HG03520 (cell line): ENCODE measurements around the gene HMGN5.

Source experiments
- ATAC-seq: cut with Tn5 transposase; IDR thresholded peaks from one replicate; pipeline ENCODE4 v1.9.1; 2021; ENCODE audit warnings: mild to moderate bottlenecking, moderate library complexity; ENCODE audit not compliant: unreplicated experiment

HMGN5 gene, protein sequence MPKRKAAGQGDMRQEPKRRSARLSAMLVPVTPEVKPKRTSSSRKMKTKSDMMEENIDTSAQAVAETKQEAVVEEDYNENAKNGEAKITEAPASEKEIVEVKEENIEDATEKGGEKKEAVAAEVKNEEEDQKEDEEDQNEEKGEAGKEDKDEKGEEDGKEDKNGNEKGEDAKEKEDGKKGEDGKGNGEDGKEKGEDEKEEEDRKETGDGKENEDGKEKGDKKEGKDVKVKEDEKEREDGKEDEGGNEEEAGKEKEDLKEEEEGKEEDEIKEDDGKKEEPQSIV

DNA sequence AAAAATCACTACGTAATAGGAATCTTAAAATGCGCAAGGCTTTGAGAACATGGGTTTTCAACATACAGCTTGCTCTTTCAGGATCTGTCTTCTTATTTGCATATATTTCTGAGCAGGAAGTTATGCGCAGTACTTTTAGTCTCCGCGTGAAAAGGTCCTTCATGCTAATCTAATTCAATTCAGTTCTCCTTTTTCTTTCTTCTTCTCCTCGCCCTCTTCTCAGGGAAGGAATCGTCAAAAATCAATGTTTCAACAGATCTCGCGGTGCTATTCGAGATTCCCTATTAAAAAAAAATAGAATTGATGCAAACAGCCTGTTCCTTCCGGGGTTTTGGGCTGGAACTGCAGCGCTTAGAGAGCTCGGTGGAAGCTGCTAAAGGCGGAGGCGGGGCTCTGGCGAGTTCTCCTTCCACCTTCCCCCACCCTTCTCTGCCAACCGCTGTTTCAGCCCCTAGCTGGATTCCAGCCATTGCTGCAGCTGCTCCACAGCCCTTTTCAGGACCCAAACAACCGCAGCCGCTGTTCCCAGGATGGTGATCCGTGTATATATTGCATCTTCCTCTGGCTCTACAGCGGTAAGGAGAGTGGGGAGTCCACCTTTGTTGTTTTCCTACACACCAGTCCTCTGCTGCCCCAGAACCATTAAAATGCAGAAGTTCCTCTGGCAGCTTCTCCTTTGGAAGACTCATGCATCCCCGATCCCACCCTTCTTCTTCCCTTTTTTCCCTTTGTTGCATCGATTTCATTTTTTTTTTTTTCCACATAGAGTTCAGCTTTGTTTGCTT, at the start of gene HMGN5, which contains the start of gene SH3BGRL:
TSS of gene HMGN5 (minus strand) at position 243 of the 785 bp plus-strand sequence. CDS start 80,364 bp downstream, outside the sequence.
TSS of gene SH3BGRL (plus strand) at position 432 of the 785 bp plus-strand sequence. CDS start at position 531, 99 bp downstream.
- peak; percentile 92 for ATAC-seq

DNA sequence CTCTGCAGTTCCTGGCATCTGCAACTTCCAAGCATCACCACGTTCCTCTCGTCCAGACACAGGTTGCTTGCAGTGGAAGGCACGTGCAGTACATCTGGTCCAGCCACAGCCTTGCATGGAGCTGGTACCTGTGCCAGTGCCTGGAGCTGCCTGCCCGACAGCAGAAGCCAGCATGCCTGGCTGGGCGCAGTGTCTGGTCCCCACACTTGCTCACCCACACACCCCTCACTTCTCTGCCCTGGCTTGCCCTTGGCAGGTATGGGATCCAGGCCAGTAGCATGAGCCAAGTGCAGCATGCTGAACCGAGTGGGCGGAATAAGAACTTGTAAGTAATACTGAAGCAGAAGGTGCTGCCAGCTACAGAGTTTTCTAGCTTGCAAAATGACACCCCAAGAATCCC, 40.0 kb upstream of the HMGN5 start:
- no peak for ATAC-seq

DNA sequence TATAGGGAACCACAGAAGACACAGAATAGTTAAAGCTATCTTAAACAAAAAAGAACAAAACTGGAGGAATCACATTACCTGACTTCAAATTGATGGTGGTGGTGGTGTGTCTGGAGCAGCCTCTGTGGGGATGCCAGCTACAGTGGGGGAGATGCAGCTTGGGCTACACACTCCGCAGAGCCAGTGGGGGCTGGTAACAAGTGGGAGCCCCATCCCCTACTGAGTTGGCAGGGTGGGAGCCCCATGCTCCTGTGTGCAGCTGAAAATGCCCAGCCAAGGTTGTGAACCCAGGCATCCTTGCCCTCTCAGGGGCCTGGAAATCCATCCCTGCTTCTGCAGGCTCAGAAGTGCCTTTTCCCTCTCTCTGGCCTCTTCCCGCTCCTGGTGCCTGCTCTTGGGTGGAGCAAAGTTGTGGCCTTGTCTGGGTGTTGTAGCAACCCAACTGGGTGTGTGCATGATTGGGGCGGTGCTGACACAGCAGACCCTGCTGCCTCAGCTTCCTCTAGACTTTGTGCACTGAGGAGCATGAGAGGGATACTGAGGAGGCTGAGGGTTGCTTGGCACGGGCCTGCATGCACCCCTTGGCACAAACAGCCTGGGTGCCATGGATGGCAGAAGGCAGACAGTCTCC, 39.1 kb upstream of the HMGN5 start:
- ATAC-seq, result no peak

DNA sequence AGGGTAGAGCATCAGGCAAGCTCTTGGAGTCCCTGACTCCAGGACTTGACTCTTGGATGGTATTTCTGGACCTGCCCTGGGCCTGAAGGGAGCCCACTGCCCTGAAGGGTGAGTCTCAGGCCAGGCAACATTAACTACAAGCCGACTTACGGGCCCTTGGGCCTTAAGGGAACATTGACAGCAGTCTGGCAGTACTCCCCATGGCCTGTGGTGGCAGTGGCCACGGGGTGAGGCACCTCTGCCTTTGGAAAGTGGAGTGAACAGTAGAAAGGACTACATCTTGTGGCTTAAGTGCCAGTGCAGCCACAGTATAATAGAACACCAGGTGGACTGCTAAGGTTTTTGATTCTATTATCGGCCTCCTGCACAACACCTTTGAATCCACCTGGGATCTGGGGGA, 36.5 kb upstream of the HMGN5 start:
- ATAC-seq, result no peak

DNA sequence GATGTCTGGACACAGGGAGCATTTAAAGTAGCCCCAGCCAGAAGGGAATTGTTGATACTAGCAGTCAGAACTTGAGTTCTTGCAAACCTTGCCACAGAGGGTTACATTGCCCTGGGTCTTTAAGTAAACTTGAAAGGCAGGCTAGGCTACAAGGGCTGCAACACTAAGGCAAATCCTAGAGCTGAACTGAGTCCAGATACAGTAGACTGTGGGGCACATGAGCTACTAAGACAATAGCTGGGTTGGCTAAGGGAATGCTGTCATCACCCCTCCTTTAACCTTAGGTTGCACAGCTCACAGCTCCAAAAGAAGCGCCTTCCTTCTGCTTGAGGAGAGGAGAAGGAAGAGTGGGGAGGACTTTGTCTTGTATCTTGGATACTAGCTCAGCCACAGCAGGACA, 35.8 kb upstream of the HMGN5 start:
- no peak for ATAC-seq

DNA sequence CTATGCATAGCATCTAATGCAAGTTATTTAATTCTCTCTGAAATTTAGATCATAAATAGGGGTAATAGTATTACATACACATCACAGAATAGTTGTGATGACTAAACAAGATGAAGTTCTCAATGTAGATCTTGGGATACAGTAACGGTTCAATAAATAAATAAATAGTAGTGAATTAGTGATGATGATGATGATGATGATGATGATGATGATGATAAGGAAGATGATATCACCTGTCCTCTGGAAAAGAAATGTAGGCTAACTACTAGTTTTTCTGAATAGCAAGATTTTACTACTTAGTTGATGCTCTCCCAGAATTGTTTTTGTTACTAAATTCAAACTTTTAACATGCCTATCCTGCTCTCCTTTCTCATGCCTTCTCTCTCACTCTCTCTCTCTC, 30.5 kb upstream of the HMGN5 start:
- no peak for ATAC-seq

DNA sequence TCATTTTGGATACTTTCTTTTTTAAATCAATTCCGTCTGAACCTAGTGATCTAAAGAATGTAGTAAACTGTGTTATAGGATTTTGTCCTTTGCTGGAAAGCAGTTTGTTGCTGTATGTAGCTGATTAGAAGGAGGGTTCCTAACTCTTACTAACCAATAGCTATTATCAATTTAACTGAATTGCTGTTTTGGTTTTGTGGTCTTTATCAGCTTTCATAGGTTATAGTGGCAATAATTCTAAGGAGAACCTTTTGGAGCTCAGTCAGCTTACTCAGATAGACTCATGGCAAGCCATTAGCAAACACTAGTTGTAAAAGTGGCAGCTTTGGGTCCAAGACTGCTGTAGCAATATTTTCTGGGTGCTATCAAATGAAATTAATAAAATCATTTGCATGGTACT, 29.8 kb upstream of the HMGN5 start:
- ATAC-seq, result no peak

DNA sequence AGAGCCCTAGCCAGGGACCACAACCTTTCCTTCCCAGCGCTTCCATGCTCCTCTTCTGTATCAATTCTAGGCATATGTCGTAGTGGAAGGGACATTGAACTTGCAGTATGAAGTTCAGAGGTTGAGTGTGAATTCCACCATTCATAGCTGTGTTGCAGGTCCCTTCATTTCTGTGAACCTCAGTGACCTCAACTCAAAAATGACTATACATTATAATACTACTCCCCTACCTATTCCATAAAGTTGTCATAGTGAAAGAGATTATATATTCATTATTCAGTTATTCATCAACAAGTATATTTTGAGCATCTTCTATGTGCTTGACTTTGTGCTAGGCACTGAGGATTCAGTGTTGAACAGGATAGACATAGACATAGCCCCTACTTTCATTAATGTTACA, 28.2 kb upstream of the HMGN5 start:
- ATAC-seq, result no peak

DNA sequence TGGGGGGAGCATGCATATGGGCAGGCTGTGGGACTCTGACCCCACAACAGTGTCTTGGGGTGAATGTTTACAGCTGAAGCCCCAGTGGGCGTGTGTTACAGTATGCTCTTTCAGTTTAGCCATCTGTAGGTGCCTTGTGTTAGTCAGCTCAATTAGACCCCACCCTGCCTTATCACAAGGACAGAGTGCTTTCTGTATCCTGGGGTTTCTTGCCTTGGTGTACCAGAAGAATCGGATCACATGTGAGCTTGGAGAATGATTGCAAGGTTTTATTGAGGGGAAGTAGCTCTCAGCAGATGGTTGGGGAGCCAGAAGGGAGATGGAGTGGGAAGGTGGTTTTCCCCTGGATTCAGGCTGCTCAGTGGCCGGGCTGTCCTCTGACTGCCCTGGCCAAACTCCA, 27.5 kb upstream of the HMGN5 start:
- no peak for ATAC-seq

DNA sequence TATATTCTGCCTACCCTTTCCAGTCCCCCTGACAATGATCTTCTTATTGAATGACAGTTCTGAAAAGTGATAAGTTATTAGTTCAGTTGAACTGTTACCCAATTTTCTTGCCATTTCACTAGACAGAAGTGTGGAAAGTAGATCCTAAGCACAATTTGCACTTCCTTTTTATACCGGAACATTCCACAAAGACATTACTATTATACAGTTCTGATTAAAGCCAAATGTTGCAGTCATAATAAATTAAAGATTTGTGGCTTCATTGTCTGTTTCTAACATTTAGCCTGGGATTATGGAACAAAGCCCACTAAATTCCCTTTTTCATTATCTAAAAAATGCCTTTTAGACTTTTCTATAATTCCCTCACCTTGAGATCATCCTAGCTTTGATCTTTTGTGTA, 14.0 kb upstream of the HMGN5 start:
- ATAC-seq, result no peak

DNA sequence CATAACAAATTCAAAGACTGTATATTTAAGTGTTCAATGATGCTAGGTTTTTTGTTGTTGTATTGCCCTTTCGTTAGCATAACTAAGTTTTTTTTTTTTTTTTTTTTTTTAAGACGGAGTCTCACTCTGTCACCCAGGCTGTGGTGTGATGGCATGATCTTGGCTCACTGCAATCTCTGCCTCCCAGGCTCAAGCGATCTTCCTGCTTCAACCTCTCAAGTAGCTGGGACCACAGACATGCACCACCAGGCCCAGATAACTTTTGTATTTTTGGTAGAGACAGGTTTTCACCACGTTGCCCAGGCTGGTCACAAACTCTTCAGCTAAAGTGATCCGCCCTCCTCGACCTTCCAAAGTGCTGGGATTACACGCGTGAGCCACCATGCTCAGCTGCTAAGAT, 7.2 kb upstream of the HMGN5 start:
- ATAC-seq, result no peak

DNA sequence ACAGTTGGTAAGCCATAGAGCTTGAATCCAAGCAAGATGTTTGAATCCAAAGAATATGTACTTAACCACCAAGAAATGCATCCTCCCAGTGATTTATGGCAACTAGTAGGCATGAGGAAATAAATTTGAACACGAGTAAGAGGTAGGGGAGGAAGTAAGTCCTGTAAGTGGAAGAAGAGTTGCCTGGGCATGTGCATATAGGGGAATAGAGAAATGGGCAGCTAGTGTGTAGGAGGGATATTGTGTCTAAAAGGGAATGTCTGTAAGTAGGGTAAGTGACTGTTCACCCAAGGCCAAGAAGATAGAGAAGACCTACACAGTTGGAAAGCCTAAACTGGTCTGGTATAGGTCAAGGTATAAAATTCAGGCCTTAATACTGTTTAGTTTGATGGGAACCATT, 4.8 kb upstream of the HMGN5 start:
- no peak for ATAC-seq

DNA sequence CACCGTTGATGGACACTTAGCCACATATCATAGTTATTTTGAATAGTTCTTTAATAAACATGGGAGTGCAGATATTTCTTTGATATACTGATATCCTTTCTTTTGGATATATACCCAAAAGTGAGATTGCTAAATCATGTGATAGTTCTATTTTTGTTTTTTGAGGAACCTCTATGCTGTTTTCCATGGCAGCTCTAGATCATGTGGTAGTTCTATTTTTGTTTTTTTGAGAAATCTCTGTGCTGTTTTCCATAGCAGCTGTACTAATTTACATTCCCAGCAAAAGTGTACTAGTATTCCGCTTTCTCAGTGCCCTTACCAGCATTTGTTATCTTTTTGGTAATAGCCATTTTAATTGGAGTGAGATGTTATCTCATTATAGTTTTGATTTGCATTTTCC, 3.8 kb upstream of the HMGN5 start:
- no peak for ATAC-seq

DNA sequence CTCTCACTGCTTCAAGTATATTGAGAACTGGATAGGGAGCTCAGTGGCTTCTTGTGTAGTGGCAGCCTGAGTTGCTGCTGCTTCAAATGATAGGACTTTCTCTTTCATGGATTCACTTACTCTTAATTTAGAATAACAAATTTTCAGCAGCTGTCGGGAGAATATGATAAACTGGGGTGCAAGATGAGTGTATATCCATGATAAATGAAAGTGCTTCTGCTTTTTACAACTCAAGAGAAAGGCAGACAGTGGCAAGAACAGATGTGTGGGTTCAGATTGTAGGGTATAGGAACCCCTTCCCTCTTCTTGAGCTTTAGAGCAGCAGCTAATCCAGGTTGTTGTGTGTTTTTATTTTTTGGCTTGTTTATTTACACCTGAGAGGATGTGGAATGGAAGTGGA, 1.2 kb upstream of the HMGN5 start:
- ATAC-seq, result no peak

DNA sequence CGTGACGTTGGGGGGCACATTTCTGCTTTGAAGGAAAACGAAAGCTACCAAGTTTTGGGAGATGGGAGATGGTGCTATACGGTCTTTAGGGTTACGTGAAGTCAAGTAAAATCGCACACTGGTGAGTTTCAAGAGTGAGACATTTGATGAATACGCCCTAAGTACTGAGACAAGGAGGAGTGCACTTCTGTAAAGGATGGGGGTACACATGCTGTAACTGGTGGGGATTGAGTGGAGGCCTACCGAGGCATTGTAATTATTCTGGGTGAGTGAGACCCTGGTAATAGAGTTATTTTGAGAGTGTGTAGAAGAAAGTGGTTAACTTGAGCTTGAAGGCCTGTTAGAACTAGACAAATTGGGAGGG, 725 bp upstream of the HMGN5 start:
- no peak for ATAC-seq

DNA sequence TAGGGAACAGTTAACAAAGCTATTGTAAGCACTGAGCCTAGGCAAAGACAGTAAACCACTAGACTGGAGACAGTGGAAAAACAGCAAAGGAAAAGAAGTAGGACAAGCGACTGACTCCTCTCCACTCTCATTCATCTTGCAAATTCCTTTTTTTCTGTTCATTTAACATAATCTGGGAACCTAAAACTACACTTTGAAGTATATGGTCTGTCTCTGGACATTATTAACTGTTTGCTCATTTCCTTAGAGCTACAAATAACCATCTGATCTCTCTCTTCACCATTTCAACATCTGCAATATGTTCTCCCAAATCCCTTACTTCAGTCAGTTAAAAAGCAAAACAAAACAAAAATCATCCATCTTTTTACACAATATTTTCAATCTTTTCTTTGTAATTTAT, 642 bp downstream of the HMGN5 start:
- ATAC-seq, result no peak

DNA sequence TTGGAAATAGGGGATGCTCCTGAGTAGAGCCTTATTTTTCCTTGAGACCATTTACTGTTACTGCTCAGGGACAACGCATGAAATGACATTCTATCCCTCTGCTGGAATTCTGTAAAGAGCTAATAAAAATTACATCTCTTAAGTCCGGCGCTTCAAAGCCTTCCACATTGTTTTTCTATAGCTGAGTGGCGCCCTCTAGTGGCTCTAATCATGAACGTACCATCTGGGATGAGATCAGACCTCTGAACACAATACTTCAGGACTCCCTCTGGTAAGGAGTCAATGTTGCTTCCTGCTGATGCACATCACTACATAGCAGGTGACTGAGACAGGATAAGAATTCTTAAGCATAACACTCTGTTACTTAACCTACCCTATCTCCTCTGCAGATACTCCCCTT, 6.0 kb downstream of the HMGN5 start:
- ATAC-seq, result peak; percentile 91

DNA sequence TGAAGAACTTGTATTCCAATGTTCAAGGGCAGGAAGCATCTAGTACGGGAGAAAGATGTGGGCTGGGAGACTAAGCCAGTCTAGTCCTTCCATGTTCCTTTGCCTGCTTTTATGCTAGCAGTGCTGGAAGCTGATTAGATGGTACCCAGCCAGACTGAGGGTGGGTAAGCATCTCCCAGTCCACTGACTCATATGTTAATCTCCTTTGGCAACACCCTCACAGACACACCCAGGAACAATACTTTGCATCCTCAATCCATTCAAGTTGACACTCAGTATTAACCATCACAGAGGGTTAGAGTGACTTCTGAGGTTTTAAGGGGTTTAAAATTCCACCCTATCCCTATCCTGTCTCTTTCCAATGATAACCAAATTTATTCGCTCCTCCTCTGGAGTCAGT, 6.5 kb downstream of the HMGN5 start:
- ATAC-seq, result no peak

DNA sequence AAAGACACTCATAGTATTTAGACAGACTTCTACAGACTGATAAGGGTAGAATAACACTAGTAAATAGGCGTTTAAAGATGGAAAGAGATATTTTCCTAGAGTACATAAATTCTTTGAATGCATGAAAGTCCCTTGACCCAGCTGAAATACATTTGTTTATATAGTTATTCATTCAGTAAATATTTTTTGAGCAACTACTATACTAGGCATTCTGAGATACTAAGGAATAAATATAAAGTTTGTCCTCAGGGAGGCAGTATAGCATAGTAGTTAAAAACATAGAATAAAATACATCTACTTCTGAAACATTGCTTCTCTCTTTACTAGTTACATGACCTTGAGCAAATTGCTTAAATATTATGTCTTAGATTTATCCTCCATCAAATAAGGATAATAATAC, 27.4 kb downstream of the HMGN5 start:
- no peak for ATAC-seq

DNA sequence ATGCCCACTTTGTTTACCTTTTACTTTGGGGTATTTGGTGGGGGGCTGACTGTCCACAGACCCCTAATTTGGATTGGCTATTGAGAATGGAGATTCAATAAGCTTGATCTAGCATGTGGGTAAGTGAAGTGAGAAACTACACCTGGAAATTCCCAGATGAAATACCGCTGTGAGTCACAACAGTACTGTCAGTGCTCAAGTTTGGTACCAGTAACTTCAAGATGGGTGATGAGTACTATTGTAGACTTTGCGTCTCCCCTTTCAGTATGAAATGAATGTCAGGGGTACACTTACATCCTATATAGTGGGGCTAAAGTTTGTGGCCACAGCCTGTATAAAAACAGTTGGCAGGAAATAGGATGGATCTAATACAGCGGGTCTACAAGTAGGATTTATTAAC, 33.3 kb downstream of the HMGN5 start:
- no peak for ATAC-seq

DNA sequence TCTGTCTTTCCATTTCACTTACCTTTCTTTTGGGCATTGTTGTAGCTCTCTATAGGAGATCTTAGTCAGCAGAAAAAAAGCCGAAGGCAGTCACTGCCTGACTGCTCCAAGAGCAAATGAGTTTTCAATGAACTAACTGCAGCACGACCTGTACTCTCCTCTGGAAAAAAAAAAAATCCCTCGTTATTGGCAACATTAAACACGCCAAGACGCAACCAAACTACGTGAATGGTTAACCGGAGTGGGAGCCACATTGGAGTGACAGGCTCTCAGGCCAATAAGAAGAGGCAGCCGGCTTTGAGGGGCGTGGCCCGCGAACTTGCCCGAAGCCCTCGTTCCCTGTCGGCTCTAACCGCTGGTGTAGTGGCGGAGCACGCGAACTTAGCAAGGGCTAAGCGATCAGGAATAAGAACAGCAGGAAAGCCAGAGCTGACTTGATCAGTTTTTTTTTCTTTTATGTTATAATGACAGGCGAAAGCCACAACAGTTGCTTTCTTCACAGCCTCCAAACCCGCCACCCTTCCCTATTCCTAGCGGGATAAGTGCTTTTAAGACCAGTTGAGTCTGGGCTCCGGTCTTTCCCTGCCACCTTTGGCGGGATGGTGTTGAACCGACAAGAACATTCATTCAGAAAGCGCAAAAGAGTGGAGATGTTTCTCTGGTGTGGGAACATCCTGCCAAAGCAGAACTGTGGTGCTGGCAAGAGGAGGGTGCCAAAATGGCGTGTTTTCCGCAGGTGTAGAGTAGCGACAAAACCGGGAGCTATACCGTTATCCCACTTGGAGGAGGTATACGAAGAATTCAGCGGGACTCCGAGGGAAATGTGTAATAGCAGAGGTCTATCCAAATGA, 80.0 kb downstream of the HMGN5 start:
- peak; percentile 93 for ATAC-seq
